Upper lobe of left lung (tissue), 6 donors: ENCODE results near the gene STMP1. TPM values are rescaled to one million over a fixed set of nuclear protein-coding genes. Genes with fewer than 3 reads are reported as not detected.

Experiments
- ATAC-seq, 2 donors: fragments of 200-7000 bp; cut with Tn5 transposase; one replicate each; pipeline ENCODE4 v1.9.1; 2022; ENCODE audit warnings: mild to moderate bottlenecking in 2 of 2, moderate library complexity in 2 of 2; ENCODE audit not compliant: low FRiP score in 2 of 2
- DNase-seq, 2 donors: peaks; one replicate each; pipeline ENCODE4 v3.0.0-alpha.2; 2019 to 2020
- H3K27ac ChIP-seq, 4 donors: fragments of 200-600 bp; sonication (generic); one replicate each; pipeline ENCODE4 v1.5.1; 2016 to 2019
- H3K27me3 ChIP-seq, 4 donors: fragments of 200-600 bp; sonication (generic); one replicate each; pipeline ENCODE4 v1.5.1; 2017 to 2019
- H3K36me3 ChIP-seq, 4 donors: fragments of 200-600 bp; sonication (generic); one replicate each; pipeline ENCODE4 v1.5.1; 2016 to 2019
- H3K4me1 ChIP-seq, 4 donors: fragments of 200-600 bp; sonication (generic); one replicate each; pipeline ENCODE4 v1.5.1; 2018 to 2019
- H3K4me3 ChIP-seq, 4 donors: fragments of 200-600 bp; sonication (generic); one replicate each; pipeline ENCODE4 v1.5.1; 2017 to 2019; ENCODE audit warnings: mild to moderate bottlenecking in 2 of 4, moderate library complexity in 1 of 4
- H3K9me3 ChIP-seq, 4 donors: fragments of 200-600 bp; sonication (generic); one replicate each; pipeline ENCODE4 v1.5.1; 2018 to 2019
- EP300 ChIP-seq, 4 donors: sonication (generic); formaldehyde crosslinking; IDR thresholded peaks; one replicate each; pipeline ENCODE4 v1.5.1; 2017; ENCODE audit warnings: antibody characterized with exemption in 4 of 4, control low read depth in 2 of 4
- POLR2A ChIP-seq, 4 donors: fragments of 450-650 bp; IDR thresholded peaks; one replicate each; pipeline ENCODE4 v1.5.1; 2016 to 2017; ENCODE audit warnings: antibody characterized with exemption in 4 of 4, mild to moderate bottlenecking in 2 of 4
- POLR2AphosphoS5 ChIP-seq, 2 donors: sonication (generic); formaldehyde crosslinking; IDR thresholded peaks; one replicate each; pipeline ENCODE4 v1.5.1; 2017; ENCODE audit warnings: antibody characterized with exemption in 2 of 2
- WGBS, 2 donors: methylation state at CpG; one replicate each; pipeline ENCODE4 v1.1.5; 2017 to 2018; 5-methylcytosine and 5-hydroxymethylcytosine counted together
- total RNA-seq, 6 donors: library from RNA; depleted of rRNA in 4 of 6; stranded (reverse); fragments of >200 nt in 4 of 6; gene quantifications; one replicate each; pipeline versions ENCODE4 v1.1.0 to v1.2.1, GENCODE V29; 2016 to 2021
- TF ChIP-seq, protein P1 (sequence below), 6 experiments: fragments of 450-650 bp in 4 of 6; fragments of 200-600 bp in 2 of 6; sonication (generic) in 2 of 6; IDR thresholded peaks; one replicate each; pipeline ENCODE4 v1.5.1; 2016 to 2019; ENCODE audit warnings: antibody characterized with exemption in 6 of 6
- donor health status: DM: no; HTN: no; CAD: no; lungs with moderate emphysema.
- donor health status: DM: no; HTN: yes; CAD: no; lungs with severe emphysema.

STMP1 gene
- total RNA-seq, 6 donors from 2014 or later, result 7.5 to 23.8 (median 20.4) TPM

DNA sequence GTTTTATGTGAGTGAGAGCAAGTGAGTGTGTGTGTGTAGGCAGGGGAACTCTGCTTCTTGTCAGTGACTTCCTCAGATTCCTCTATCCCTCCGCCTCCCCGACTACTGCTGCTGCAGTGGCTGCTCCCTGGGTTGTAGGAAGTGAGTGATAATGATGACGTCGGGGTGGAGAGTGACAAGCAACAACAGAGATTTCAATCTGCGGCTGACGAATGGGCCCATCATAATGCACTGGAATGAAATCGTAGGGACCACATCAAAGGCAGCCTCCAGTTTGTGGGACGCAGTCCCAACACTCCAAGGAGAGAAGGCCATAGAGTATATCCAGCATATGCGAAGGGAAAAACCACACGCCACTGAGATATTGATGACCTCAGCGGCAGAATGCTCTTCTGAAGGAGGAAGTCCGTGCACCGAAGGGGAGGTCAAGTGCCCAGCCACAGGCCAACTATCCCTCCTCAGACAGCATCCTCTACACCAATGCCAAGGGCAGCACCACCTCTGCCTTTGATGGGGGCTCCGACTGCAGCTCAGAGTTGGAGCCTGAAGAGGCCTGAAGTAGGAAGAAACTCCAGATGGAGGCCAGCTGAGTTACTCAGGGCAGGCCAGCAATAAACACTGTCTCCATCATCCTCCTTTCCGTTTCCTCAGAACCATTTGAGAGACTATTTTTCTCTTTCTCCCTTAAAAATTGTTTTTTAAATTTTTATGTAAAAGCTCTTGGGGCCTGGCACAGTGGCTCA lies 11.3 kb upstream of the STMP1 start:
- Histone ChIP-seq H3K4me1 (peaks cover 0 to 3% (median 1%) of the 10 kb centered on the region in 4 donors), H3K9me3 (no peaks in the 10 kb centered on the region), H3K36me3 (peaks cover 0 to 12% (median 0%) of the 10 kb centered on the region in 4 donors), H3K4me3 (no peak overlapping the region), H3K27me3 (no peaks in the 10 kb centered on the region), H3K27ac (peak overlapping the region in 3 of 4 donors; percentile 41 to 72 (median 50))
- ATAC-seq, result peak; percentile 34 to 83
- 58 to 64% methylated on average over 15 of the region's 15 CpGs for WGBS, 2 donors
- DNase-seq, result peak in 1 of 2 donors; percentile 34
- TF ChIP-seq EP300 (IDR thresholded peaks at IDR 0.05) (no peak), POLR2A (IDR thresholded peaks at IDR 0.05) (no peak)
- TF ChIP-seq, protein P1, sequence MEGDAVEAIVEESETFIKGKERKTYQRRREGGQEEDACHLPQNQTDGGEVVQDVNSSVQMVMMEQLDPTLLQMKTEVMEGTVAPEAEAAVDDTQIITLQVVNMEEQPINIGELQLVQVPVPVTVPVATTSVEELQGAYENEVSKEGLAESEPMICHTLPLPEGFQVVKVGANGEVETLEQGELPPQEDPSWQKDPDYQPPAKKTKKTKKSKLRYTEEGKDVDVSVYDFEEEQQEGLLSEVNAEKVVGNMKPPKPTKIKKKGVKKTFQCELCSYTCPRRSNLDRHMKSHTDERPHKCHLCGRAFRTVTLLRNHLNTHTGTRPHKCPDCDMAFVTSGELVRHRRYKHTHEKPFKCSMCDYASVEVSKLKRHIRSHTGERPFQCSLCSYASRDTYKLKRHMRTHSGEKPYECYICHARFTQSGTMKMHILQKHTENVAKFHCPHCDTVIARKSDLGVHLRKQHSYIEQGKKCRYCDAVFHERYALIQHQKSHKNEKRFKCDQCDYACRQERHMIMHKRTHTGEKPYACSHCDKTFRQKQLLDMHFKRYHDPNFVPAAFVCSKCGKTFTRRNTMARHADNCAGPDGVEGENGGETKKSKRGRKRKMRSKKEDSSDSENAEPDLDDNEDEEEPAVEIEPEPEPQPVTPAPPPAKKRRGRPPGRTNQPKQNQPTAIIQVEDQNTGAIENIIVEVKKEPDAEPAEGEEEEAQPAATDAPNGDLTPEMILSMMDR (IDR thresholded peaks at IDR 0.05), result no peak

DNA sequence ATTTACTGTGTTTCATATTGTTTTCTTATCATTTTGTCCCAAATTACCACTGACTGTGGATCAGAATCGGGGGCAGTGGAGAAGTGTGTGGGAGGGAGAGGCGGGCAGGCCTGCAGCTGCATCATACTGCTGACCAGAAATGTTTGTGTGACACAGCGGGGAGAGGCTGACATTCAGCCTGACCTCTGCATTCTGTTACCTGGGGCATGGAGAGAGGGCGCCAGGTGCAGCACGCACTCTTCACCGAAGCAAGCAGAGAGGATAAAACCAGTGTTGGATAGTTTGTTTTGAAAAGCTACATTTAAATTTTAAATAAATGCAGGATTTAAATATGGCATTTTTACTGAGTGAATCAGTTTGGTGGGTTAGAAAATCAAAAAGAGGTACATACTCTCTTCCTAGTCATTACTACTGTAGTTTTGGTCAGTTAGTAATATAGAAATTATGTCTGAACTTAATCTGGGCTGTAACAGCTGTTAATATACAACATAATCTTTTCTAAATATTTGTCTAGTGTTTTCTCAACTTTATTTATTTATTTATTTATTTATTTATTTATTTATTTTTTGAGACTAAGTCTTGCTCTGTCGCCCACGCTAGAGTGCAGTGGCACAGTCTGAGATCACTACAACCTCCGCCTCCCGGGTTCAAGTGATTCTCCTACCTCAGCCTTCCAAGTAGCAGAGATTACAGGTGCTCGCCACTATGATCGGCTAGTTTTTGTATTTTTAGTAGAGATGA lies 8.8 kb upstream of the STMP1 start:
- Histone ChIP-seq H3K4me1 (peaks cover 0 to 3% (median 0%) of the 10 kb centered on the region in 4 donors), H3K36me3 (peaks cover 0 to 3% (median 0%) of the 10 kb centered on the region in 4 donors), H3K27me3 (no peaks in the 10 kb centered on the region), H3K27ac (no peak overlapping the region), H3K9me3 (no peaks in the 10 kb centered on the region), H3K4me3 (no peak overlapping the region)
- no peak for ATAC-seq
- TF ChIP-seq POLR2AphosphoS5 (IDR thresholded peaks at IDR 0.05) (no peak), POLR2A (IDR thresholded peaks at IDR 0.05) (no peak), EP300 (IDR thresholded peaks at IDR 0.05) (no peak)
- TF ChIP-seq, protein P1 (IDR thresholded peaks at IDR 0.05), result no peak
- no peak for DNase-seq
- WGBS, 2 donors, result 94 to 97% methylated on average over 12 of the region's 12 CpGs

DNA sequence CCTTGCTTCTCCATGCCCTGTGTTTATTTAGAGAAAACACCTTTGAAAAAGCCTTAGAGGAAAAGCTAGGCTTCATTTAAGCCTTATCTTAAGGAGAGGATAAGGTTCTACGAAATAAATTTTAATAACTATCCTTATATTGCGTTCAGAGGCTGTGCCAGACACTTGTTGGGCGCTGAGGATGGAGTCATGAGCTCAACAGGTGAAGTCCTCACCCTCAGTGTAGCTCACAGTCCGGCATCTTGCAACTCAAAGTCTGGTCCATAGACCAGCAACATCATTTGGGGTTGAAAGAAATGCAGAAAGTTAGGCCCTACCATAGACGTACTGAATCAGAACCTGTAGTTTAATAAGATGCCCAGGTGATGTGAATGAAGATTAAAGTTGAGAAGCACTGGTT lies 3.8 kb upstream of the STMP1 start:
- Histone ChIP-seq H3K27me3 (no peaks in the 10 kb centered on the region), H3K4me1 (peaks cover 13 to 21% (median 16%) of the 10 kb centered on the region in 4 donors), H3K9me3 (no peaks in the 10 kb centered on the region), H3K4me3 (no peak overlapping the region), H3K36me3 (no peaks in the 10 kb centered on the region), H3K27ac (peak overlapping the region in 2 of 4 donors; percentile 40 to 78)
- DNase-seq (no peak), ATAC-seq (no peak)
- no peak for TF ChIP-seq EP300 (IDR thresholded peaks at IDR 0.05)
- no peak for TF ChIP-seq POLR2A (IDR thresholded peaks at IDR 0.05)
- WGBS, 2 donors, result 91 to 93% methylated on average over 5 of the region's 5 CpGs

DNA sequence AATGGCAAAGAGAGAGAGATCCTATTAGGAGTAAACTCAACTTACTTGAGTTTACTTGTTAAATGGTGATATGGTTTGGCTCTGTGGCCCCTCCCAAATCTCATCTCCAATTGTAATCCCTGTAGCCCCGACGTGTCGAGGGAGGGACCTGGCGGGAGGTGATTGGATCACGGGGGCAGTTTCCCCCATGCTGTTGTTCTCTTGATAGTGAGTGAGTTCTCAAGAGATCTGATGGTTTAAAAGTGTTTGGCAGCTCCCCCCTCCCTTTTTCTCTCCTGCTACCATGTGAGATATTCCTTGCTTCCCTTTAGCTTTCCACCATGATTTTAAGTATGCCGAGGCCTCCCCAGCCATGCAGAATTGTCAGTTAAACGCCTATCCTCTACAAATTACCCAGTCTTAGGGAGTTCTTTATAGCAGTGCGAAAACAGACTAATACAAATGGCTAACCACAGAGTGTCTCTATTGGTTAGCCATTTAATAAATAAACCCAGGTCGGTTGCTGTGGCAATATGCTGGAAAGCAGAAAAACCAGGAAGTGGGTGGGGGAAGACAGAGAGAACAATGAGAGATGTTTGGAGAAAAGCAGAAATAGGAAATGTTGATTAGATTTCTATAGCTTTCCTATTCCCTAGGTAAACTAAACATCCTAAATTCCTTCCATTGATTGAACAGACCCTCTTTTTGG lies 3.0 kb upstream of the STMP1 start:
- TF ChIP-seq, protein P1 (IDR thresholded peaks at IDR 0.05), result no peak
- TF ChIP-seq POLR2AphosphoS5 (IDR thresholded peaks at IDR 0.05) (no peak), EP300 (IDR thresholded peaks at IDR 0.05) (no peak), POLR2A (IDR thresholded peaks at IDR 0.05) (no peak)
- no peak for DNase-seq
- WGBS, 2 donors, result 62 to 73% methylated on average over 9 of the region's 9 CpGs
- Histone ChIP-seq H3K4me1 (peaks cover 20 to 29% (median 21%) of the 10 kb centered on the region in 4 donors), H3K27ac (peak overlapping the region in 2 of 4 donors; percentile 40 to 78), H3K36me3 (no peaks in the 10 kb centered on the region), H3K4me3 (no peak overlapping the region), H3K27me3 (no peaks in the 10 kb centered on the region), H3K9me3 (no peaks in the 10 kb centered on the region)
- ATAC-seq, result no peak
